HG03439 (cell line): Measurements from ENCODE around the gene COBL.

Experiments
- ATAC-seq: cut with Tn5 transposase; IDR thresholded peaks from one replicate; pipeline ENCODE4 v1.9.1; 2021; ENCODE audit warnings: mild to moderate bottlenecking, moderate library complexity; ENCODE audit not compliant: unreplicated experiment

The COBL gene

GRCh38 chr7:51126324-51126723, 190.3 kb downstream of the COBL start:
- no peak for ATAC-seq

GRCh38 chr7:51124321-51124720, 192.3 kb downstream of the COBL start:
- ATAC-seq: no peak

DNA sequence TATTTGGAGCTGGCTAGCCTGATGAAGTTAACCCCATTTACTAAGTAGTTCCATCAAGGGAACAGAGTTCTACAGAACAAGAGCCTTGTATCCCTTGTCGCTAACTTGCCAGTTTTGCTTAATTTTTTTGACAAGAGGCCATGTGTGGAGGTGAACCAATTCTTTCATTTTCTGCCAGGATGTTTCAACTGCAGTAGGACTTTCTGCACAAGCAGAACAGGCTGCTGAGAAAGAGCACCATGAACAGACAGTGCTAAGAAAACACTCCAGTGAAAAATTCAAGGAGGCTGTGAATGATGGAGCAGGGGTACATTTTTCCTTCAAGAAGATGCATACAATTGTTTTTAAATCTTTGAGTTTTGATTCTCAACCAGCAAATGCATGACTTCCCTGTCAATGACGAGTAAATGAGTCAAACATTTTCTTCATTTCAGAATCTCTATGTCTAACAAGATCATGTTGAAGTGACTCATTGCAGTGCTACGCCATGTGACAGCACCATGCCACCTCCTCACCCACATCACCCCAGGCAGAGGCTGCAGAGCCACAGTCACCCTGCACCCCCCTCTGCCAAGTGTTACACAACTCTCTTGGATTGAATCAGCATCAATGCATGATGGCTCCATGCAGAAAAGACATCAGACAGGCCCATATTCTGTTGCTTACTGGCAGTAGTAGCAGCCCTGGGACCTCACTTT, 193.1 kb downstream of the COBL start:
- no peak for ATAC-seq

DNA sequence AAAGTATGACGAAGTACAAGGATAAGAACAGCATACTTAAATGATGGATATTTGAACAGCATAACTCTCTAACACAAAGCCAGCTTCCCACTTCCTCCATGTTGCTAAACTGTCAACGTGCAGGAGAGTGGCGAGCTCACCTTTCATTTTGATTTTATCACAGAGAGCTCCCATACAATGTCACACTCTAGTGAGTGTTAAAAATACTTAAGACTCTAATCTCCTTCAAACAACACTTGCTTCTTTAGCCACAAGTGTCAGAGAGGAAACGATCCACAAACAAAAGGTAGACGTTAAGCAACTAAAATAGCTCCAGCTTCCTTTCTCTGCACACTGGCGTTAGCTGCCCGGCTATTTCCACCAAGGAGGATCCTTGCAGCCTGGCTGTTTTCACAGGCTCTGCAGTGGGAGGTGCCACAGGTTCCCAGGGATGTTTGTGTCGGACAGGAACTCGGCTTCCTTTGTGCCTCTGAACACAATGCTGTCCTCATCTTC, 194.6 kb downstream of the COBL start:
- no peak for ATAC-seq

- no peak for ATAC-seq
Observed at GRCh38 chr7:51121036-51121790, 195.4 kb downstream of the COBL start.

- ATAC-seq: no peak
Observed at GRCh38 chr7:51118628-51119027, 198.0 kb downstream of the COBL start.

GRCh38 chr7:51114501-51114900, 202.1 kb downstream of the COBL start:
- no peak for ATAC-seq

GRCh38 chr7:51113962-51114361, 202.6 kb downstream of the COBL start:
- no peak for ATAC-seq

DNA sequence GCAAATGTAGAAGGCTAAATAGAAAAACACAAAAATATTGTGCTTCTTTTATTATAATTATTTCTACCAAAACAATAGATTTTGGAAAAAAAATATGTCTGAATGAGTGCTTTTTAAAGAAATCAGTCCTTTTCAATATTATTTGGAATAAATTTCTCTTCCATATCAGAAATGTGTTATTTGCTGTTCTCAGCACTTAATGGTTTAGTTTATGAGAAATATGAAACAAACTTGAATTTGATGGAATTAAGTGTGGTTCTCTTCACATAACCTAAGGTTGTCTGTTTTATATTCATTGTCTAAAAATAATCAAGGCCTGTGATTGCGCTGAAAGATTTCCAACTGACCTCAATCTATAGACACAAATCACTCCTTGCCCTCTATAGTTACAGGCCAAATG, 203.0 kb downstream of the COBL start:
- no peak for ATAC-seq

- ATAC-seq: no peak
Observed at GRCh38 chr7:51111241-51111940, 205.2 kb downstream of the COBL start.

GRCh38 chr7:51108134-51108533, 208.5 kb downstream of the COBL start:
- no peak for ATAC-seq

- ATAC-seq: no peak
Observed at GRCh38 chr7:51104278-51104677, 212.3 kb downstream of the COBL start.

GRCh38 chr7:51103718-51104117, 212.9 kb downstream of the COBL start:
- no peak for ATAC-seq

- no peak for ATAC-seq
Observed at GRCh38 chr7:51102828-51103227, 213.8 kb downstream of the COBL start.

DNA sequence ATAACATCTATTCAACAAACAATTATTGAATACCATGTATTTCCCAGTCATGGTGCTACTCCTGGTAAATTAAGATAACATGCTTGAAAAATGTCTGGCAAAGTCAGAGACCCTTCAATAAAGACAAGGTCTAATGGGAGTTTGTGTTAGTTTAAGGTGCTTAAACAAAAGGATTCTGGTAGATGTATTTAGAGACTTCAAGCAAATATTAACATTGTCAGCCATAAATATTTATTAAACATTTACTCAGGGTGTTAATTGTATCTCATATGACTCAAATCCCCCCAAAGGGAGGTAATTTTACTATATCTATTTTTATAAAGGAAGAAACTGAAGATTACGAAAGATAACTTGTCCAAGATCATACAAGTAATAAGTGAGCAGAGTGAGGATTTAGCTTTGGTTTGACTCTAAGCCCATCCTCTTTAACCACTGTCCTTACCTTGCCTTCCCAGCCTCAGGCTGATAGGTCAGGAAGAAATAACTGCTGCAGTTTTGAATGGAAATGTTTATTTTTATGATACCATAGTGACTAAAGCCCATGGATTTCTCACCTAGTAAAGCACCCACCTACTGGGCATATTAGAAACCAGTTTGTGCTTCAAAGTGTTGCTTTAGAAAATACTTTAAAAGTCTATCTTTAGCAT, 215.4 kb downstream of the COBL start:
- no peak for ATAC-seq

GRCh38 chr7:51090411-51090810, 226.2 kb downstream of the COBL start:
- ATAC-seq: no peak

GRCh38 chr7:51085034-51085692, 231.4 kb downstream of the COBL start:
- no peak for ATAC-seq

DNA sequence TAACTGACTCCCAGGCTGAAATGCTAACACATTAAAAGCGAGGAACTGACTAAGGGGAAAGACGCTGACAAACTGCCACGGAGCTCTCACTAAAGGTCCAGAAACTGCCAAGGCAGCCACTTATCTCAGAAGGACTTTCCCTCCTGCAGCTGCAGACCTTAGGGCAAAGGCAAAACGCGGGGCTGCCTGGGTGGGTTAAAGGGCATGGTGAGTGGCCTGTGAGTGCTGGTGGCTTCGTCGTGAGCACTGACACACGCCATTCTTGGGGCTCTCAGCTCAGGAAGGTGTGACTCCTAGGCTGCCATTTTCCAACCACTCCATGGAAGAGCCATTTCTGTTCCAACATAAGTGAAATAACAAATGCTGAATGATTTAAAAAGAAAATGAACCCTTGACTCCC, 232.5 kb downstream of the COBL start:
- ATAC-seq: no peak

DNA sequence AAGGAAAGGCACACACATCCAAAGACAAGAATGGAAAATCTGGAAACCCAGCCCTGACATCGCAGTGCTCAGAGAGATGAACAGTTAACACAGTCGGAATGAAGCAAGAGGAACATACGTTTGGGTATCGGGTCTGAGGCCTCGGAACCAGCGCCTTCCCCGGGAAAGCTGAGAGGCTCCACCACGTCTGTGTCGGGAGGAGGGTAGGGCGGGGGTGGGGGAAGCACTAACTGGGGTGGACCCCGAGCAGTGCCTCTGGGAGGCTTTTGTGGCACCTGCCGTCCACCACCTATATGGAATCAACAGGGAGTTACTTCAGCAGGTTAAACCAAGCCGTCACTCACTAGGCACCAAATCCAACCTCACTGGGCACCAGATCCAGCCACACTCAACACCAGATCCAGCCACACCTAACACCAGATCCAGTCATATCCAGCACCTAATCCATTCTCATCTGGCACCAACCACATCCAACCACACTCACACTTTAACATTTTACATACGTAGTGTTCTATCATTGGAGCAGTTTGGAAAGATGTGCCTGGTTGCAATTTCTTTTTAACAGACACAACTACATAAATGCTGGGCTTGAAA, 233.6 kb downstream of the COBL start:
- no peak for ATAC-seq

DNA sequence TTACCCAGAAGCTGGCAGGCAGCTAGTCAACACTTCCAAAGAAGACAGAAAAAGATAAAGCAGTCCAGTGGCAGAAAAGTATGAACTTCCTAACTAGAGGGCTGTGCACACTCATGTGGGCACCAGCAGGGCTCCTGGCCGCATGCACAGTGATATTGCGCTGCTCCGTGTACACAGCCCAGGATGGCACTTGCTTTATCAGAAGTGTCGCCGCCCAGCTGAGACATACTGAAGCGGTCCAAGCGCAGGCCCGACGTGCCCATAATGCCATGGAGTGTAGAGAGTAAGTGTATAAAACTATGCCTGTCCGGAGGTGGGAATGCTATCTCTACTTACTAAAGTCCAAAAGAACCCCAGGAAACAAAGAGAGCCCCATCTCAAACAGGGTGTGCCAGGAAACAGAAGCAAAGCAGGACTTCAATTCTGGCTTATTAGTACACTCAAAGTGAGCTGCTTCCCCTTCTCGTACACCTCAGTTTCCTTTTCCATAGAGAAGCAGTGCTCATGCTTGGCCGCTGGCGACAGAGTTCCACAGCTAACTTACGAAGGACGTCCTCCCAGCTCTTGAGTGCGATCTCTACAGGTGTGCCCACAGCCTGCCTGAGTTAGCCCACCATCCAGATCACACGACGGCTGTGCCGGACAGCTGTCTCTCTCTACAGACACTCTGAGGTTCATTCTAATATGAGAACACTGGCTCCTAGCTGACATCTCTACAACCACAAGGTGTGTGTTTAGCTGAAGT, 234.3 kb downstream of the COBL start:
- no peak for ATAC-seq
